ENCODE results near the gene MCRIP1. TPM values are rescaled to one million over a fixed set of nuclear protein-coding genes. Genes with fewer than 3 reads are reported as not detected.

MCRIP1 gene
- total and polyA plus RNA-seq, 2 of the 13 experiments (the other 11 are each of a cell fraction or from before 2014, with no cell fraction given) = 79.7 to 84.9 TPM

- TF ChIP-seq MTERF4 (CRISPR knock-in tag; IDR thresholded peaks at IDR 0.05) (peak; percentile 55; the same call in 1 of the 2 replicates), ZNF883 (CRISPR knock-in tag; IDR thresholded peaks at IDR 0.05; ENCODE audit: not compliant biosample characterization) (no peak), PRDM15 (CRISPR knock-in tag; IDR thresholded peaks at IDR 0.05) (no peak), TCF7 (IDR thresholded peaks at IDR 0.05; ENCODE audit: low read depth) (no peak), THAP9 (CRISPR knock-in tag; IDR thresholded peaks at IDR 0.05; ENCODE audit: borderline replicate concordance) (0 out of 2 replicates have a peak, but pooled peaks have one; percentile 16), ZNF605 (CRISPR knock-in tag; IDR thresholded peaks at IDR 0.05) (peak; percentile 39; the same call in 1 of the 2 replicates), PAX8 (CRISPR knock-in tag; IDR thresholded peaks at IDR 0.05; ENCODE audit: borderline replicate concordance) (no peak), PAXIP1 (CRISPR knock-in tag; conservative IDR thresholded peaks at IDR 0.05) (peak; percentile 44), HMGXB3 (CRISPR knock-in tag; IDR thresholded peaks at IDR 0.05; ENCODE audit: borderline replicate concordance) (0 out of 2 replicates have a peak, but pooled peaks have one; percentile 2), ZNF251 (CRISPR knock-in tag; IDR thresholded peaks at IDR 0.05) (0 out of 2 replicates have a peak, but pooled peaks have one; percentile 72), HES4 (CRISPR knock-in tag; IDR thresholded peaks at IDR 0.05; ENCODE audit: borderline replicate concordance) (0 out of 2 replicates have a peak, but pooled peaks have one; percentile 36), POLR2AphosphoS2 (IDR thresholded peaks at IDR 0.05; ENCODE audit: low read depth, low read length) (0 out of 2 replicates have a peak, but pooled peaks have one; percentile 3)
Observed at GRCh38 chr17:81863123-81863675, 30.1 kb upstream of the MCRIP1 start (continued).
